PC-9 (cell line): ENCODE measurements around the gene SEC16A.

Experiments used
- CTCF ChIP-seq: fragments of 200-600 bp; sonication (generic); conservative IDR thresholded peaks from 2 replicates; pipeline ENCODE4 v1.6.1; 2017; ENCODE audit warnings: mixed run types, antibody characterized with exemption, mild to moderate bottlenecking, moderate library complexity
- EZH2 ChIP-seq: fragments of 200-600 bp; sonication (generic); IDR thresholded peaks from 2 replicates; pipeline ENCODE4 v1.8.0; 2017; ENCODE audit warnings: antibody characterized with exemption, low read depth

DNA sequence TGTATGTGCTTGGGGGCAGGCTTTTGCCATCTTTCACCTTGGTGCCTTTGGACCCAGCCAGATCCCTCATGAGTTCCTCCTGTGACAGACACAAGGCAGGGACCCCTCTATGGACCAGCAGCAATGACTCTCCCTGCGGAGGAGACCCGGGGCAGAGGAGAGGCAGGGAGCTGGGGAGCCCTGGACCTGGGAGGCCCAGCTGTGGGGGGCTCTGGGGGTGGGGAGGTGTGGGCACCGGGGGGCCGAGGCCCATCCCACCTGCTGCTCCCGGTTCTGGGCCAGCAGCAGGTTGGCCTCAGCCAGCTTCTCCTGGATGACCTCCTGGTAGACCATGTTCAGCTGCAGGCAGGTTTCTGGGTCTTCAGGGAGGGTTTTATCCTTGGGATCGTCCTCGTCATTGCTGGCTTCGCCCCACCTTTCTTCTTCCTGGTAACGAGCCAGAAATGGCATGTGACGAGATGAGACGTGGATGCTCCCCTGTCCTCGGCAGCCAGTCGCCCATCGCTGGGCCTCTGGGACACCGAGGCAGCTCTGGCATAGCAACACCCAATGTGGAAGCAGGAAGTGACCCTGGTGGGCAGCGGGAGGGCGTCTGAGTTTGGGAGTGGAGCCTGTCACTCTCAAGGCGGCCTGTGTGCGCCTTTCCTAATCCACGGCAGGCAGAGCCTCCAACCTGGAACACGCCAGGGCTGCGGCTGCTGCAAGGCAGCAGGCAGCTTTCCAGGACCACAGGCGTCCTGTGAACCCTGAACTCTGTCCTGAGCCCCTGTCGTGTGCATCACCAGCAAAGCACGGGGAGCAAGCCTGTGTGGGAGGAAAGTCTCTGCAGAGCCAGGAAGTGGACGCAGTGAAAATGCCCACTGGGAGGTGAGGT is 87.3 kb downstream of the SEC16A start:
- TF ChIP-seq EZH2 (no peak), CTCF (no peak)
